HG03520 (cell line): ENCODE measurements around the gene RBPMS2.

Experiments used
- ATAC-seq: cut with Tn5 transposase; IDR thresholded peaks from one replicate; pipeline ENCODE4 v1.9.1; 2021; ENCODE audit warnings: mild to moderate bottlenecking, moderate library complexity; ENCODE audit not compliant: unreplicated experiment

Gene RBPMS2

DNA sequence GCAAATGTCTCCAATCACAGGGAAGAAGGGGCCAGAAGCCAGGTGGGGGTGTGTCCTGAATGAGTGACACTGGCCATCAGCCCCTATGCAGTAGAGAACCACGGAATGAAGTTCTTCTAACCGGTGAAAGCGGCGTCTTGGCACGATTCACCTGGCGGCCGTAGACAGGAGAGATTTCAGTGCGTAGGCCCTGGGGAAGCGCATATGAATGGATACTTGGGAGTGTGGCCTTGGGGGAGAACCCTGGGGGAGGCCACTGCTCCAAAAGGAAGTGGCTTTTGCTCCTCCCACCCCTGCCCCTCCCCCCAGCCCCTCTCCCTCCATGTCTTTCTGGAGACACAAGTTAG is 43.6 kb downstream of the RBPMS2 start:
- no peak for ATAC-seq

- no peak for ATAC-seq
These were observed 44.2 kb downstream of the RBPMS2 start for GRCh38 chr15:64731012-64731804.

DNA sequence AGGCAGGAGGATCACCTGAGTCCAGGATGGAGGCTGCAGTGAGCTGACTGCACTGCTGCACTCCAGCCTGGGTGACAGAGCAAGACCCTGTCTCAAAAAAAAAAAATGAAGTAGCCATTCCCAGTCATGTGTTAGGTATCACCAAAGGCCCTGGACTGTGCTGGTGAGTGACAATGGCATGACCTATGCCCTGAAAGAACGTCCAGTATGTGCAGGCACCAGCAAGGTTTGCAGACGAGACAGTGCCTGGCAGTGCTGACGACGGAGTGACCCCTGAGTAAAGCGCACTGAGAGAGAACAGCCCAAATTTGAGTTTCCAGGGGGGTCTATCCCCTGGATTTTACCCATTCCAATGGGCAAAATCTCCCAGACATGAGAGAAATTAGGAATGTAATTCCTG is 45.2 kb downstream of the RBPMS2 start:
- no peak for ATAC-seq

GRCh38 chr15:64720188-64720587 is 55.2 kb downstream of the RBPMS2 start:
- no peak for ATAC-seq

DNA sequence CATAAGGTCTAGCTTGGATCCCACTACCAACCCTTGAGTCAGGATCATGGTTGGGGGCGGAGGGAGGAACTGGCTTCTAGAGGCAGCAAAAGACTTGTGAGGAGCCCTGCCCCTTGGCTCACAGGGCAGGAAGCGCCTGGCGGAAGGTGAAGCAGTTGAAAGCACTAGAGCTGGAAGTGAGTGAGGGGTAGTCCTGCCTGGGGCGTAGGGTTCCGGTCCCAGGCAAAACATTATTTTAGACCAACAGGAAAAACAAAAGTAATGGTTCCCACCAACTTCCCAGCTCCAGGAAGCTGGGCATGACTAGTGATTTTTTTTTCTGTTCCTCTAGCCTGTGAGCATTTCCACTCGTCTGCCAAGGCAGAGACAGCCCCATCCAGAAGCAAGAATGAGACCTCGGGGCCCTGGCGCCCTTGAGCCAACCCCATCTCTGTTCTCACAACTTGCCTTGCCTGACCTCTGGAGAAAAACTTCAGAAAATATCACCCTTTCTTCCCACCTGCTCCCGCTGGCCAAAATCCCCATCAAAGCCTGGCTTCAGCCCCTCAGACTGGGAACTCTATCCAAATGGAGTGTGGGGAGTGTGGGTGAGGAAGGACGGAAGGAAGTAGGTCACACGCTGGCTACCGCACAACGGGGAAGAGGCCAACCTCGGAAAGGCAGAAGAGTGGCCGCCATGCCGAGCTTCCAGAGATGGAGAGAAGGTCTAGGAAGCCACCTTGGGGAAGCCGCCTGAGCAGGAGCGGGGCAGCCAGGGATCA is 57.5 kb downstream of the RBPMS2 start:
- ATAC-seq = no peak

DNA sequence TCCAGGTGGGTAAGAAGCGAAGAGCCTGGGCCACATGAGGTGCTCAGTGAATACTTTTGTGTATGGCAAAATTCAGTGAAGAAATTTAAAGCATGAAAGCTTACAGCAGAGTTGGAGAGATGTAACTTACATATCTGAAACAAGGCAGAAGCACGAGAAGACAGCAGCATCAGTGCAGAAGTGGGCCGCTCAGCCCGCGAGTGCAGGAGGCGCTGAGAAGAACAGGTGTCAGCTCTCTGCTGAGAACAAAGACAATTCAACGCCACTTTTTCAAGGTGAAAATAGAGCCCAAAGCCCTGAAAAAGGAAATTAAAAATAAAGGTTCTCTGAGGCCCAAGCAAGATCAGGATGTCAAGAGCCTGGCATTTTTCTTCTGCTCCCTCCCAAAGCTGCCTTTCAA is 58.3 kb downstream of the RBPMS2 start:
- no peak for ATAC-seq

- ATAC-seq = no peak
These were observed 58.9 kb downstream of the RBPMS2 start for GRCh38 chr15:64716452-64716851.

GRCh38 chr15:64713592-64713991 is 61.8 kb downstream of the RBPMS2 start:
- no peak for ATAC-seq

GRCh38 chr15:64712353-64712752 is 63.0 kb downstream of the RBPMS2 start:
- ATAC-seq = no peak

- ATAC-seq = no peak
These were observed 64.5 kb downstream of the RBPMS2 start for GRCh38 chr15:64710676-64711428.

GRCh38 chr15:64706011-64706911 is 69.1 kb downstream of the RBPMS2 start:
- ATAC-seq = no peak

DNA sequence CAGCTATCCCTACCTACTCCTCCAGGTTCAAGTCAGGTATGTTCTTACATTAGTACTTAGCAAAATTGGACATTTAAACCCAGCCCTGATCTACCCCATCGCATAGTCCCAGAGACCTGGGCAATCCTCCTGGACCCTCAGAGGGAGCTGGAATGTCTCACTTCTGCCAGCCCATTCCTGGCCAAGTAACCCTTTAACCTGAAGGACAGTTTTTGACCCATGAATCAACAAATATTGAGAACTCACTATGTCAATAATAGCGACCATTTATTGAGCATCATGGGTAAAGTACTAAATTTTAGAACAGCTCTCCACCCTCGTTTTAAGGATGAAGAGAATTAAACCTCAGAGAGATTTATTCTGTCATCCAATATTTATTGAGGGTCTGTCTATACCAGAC is 70.4 kb downstream of the RBPMS2 start:
- no peak for ATAC-seq

GRCh38 chr15:64703632-64703959 is 71.8 kb downstream of the RBPMS2 start:
- no peak for ATAC-seq

DNA sequence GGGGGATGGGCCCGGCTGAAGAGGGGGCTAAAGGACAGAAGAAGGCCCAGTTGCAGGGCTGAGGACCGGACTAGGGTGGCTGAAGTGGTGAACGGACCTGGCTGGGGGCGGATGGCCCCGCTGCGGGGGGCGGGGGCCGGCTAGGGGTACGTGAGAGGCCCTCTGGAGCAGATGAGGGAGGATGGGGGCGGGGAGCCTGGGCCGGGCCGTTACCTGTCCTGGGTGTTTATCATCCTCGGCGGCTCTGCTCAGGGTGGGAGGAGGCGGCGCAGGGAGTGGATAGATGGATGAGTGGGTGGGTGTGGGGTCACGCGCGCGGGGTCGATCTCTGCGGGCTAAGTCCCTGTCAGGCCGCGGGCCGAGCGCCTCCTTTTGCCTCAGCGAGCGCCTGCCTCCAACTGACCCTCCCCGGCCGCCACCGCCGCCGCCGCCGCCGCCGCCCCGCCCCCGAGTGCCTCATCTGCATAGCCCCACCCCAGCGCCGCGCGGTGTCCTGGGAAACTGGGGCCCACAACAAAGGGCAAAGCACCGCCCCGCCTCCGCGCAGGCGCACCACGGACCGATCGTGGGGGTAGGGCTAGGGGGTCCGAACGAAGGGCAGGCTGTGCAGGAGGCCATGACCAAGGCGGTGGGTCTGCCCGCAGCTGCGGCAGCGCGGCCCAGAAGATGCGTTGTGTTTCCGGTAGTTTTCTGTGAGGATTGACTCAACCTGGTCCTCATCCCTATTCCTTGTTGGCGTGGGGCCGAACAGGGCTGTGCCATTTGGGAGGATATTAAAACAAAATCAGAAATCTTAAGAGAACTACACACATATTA is 72.4 kb downstream of the RBPMS2 start:
- ATAC-seq = peak; percentile 74

- no peak for ATAC-seq
These were observed 73.8 kb downstream of the RBPMS2 start for GRCh38 chr15:64701482-64702184.

- no peak for ATAC-seq
These were observed 74.3 kb downstream of the RBPMS2 start for GRCh38 chr15:64701051-64701450.

DNA sequence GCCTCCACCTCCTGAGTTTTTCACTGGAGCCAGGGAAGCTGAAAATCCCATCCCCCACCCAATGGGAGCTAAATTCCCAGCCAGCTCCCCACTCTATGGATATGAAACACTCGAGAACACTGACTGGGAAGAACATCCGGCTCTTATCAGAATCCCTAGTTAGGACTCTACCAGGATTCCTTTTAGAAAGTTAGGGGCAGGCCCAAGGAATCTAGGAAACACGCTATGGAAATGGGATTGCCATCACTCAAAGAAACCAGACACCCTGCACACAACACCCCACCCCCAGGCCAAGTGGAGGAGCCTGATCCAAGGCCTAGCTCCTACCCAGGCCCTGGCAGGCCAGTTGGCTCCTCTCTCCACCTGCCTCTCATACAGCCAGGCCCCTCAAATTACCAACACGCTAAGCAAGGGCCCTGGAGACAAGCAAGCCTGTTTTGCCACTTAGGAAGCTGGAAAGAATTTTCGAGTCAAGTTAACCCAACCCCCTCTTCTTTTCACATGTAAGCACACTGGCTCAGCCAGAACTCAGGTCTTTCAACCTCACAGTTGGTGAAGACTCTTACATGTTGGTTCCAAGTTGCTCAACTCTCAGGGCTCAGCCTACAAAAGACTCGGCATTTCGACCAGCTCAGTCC is 75.5 kb downstream of the RBPMS2 start:
- ATAC-seq = no peak

GRCh38 chr15:64698823-64699222 is 76.6 kb downstream of the RBPMS2 start:
- no peak for ATAC-seq

DNA sequence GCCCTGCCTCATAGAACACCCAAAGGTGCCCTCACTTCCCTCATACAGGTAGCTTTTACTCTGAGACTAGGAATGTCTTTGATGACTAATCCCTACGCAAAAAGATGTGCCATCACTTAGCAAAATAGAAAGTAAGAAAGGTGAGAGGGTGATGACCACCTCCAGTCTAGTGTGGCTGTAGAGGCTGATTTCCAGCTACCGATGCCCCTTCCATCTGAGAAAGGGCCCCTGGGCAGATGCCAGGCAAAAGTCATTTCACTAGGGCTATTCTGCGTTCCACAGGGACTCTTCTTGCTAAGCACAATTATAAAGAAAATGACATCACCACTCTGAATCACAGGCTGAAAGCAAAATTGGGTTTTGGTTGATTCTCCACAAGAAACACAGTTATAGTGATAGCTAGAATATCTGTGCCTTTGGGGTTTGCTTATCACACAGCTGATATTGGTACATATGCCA is 77.4 kb downstream of the RBPMS2 start:
- no peak for ATAC-seq
